AG04449 (cell line): Measurements from ENCODE around the gene ANTKMT.
"Not testable (repeated sequence)": the region's sequence is repeated elsewhere in the genome, so short reads cannot be mapped to it uniquely, and the experiment has no call there.

Source experiments
- CTCF ChIA-PET: fragments of 350-600 bp; formaldehyde crosslinking; extraction: SDS; loops from one replicate; lab custom pipeline; 2021; ENCODE audit warnings: antibody characterized with exemption; lab: Yijun Ruan, JAX
- POLR2A ChIA-PET: fragments of 400-600, 350-600 bp; formaldehyde crosslinking; extraction: SDS; loops from one replicate; lab custom pipeline; 2020; ENCODE audit warnings: antibody characterized with exemption, inconsistent platforms; lab: Yijun Ruan, JAX
- DNase-seq: peaks from one replicate; pipeline ENCODE4 v3.0.0-alpha.2; 2010; ENCODE audit warnings: low read depth, low spot score
- H3K4me3 ChIP-seq: 2 replicates; pipeline ENCODE4 v1.5.1; 2011; ENCODE audit warnings: low read depth, mild to moderate bottlenecking, control low read depth, low read length
- CTCF ChIP-seq: IDR thresholded peaks from one replicate; pipeline ENCODE4 v1.5.1; 2011; ENCODE audit warnings: mild to moderate bottlenecking, moderate library complexity, low read length, control low read depth, inconsistent platforms; ENCODE audit not compliant: insufficient read depth; ENCODE audit errors: missing control alignments

The ANTKMT gene

GRCh38 chr16:684961-685696 lies 35.8 kb upstream of the ANTKMT start:
- DNase-seq, result no peak
- TF ChIP-seq CTCF, result no peak
- POLR2A ChIA-PET, result interaction anchor here (0.7 kb wide), 1 partner anchor 28 kb away, joined by 3 read pairs; no protein-coding TSS in a partner anchor
- CTCF ChIA-PET, result interaction anchor here (1.3 to 1.5 kb wide), 2 partner anchors 17 to 31 kb away, joined by 5 to 8 read pairs; partner anchors contain the start of gene RHOT2
- no peak overlapping the region for H3K4me3 ChIP-seq

- H3K4me3 ChIP-seq, result no peak overlapping the region
- TF ChIP-seq CTCF, result peak; percentile 49
- DNase-seq, result no peak
- CTCF ChIA-PET, result interaction anchor here (1.2 to 1.5 kb wide), 3 partner anchors 10 to 30 kb away, joined by 5 to 8 read pairs (median 5); partner anchors contain the start of genes RHBDL1 and RHOT2
- POLR2A ChIA-PET, result interaction anchor here (1.4 kb wide), 1 partner anchor 35 kb away, joined by 5 read pairs; the partner anchor contains the start of gene ANTKMT
Observed at GRCh38 chr16:685967-686366, 35.0 kb upstream of the ANTKMT start.

GRCh38 chr16:686459-687260 lies 34.3 kb upstream of the ANTKMT start:
- H3K4me3 ChIP-seq, result no peak overlapping the region
- ChIA-PET POLR2A (interaction anchor here (1.4 kb wide), 1 partner anchor 34 kb away, joined by 5 read pairs; the partner anchor contains the start of gene ANTKMT), CTCF (interaction anchor here (1.2 to 1.5 kb wide), 3 partner anchors 11 to 29 kb away, joined by 5 to 8 read pairs (median 5); partner anchors contain the start of genes RHBDL1 and RHOT2)
- DNase-seq, result no peak
- no peak for TF ChIP-seq CTCF

- no peak overlapping the region for H3K4me3 ChIP-seq
- CTCF ChIA-PET, result interaction anchor here (1.0 to 3.9 kb wide), 3 partner anchors 10 to 25 kb away, joined by 3 to 18 read pairs (median 3); no protein-coding TSS in a partner anchor
- no peak for DNase-seq
- no peak for TF ChIP-seq CTCF
- POLR2A ChIA-PET, result no interaction called here
Observed at GRCh38 chr16:687499-687898, 33.4 kb upstream of the ANTKMT start.

- ChIA-PET POLR2A (interaction anchor here (1.7 kb wide), 1 partner anchor 8 kb away, joined by 9 read pairs; the partner anchor contains the start of gene STUB1), CTCF (interaction anchor here (0.9 to 3.9 kb wide), 5 partner anchors 21 to 110 kb away, joined by 3 to 18 read pairs (median 4); partner anchors contain the start of gene CIAO3)
- no peak for TF ChIP-seq CTCF
- no peak for DNase-seq
- H3K4me3 ChIP-seq, result peak overlapping the region; percentile 82
Observed at GRCh38 chr16:689175-689897, 31.6 kb upstream of the ANTKMT start.

- H3K4me3 ChIP-seq, DNase-seq, CTCF ChIA-PET, POLR2A ChIA-PET: not testable (repeated sequence)
Observed at GRCh38 chr16:691242-691641, 29.7 kb upstream of the ANTKMT start.
